B cell (primary cell): Measurements from ENCODE around the gene DNAJC1. TPM values are rescaled to one million over a fixed set of nuclear protein-coding genes. Genes with fewer than 3 reads are reported as not detected.

Source experiments
- ATAC-seq: fragments of 200-7000 bp; cut with Tn5 transposase; one replicate; pipeline ENCODE4 v1.10.0; 2021; ENCODE audit warnings: low read depth, mild to moderate bottlenecking, moderate number of reproducible peaks, moderate library complexity
- CTCF ChIA-PET: fragments of 350-600 bp; sonication (Branson Sonifier 250); formaldehyde crosslinking; loops from one replicate; lab custom pipeline; 2021; ENCODE audit warnings: antibody characterized with exemption, inconsistent platforms; lab: Charles Lee
- POLR2A ChIA-PET: fragments of 350-600 bp; sonication (Branson Sonifier 250); formaldehyde crosslinking; loops from one replicate; lab custom pipeline; 2021; ENCODE audit warnings: antibody characterized with exemption; lab: Charles Lee
- DNase-seq: peaks from one replicate; pipeline ENCODE4 v3.0.0; 2013
- H2AFZ ChIP-seq: 2 replicates; pipeline ENCODE4 v1.6.1; 2012; ENCODE audit warnings: mild to moderate bottlenecking, low read depth, low read length; ENCODE audit not compliant: insufficient read depth, poor library complexity, severe bottlenecking
- H3K27ac ChIP-seq, 2 donors: 1 replicate in 1 of 2; 2 replicates in 1 of 2; pipeline ENCODE4 v1.5.1; 2012 to 2013; ENCODE audit warnings: low read length in 2 of 2, mild to moderate bottlenecking in 2 of 2, moderate library complexity in 1 of 2
- H3K27me3 ChIP-seq, 4 experiments: fragments of 200-600 bp in 1 of 4; sonication (generic) in 1 of 4; replicated peaks in 1 of 4; 1 replicate in 2 of 4; 2 replicates in 2 of 4; pipeline versions ENCODE4 v1.6.1 to v1.7.0; 2013 to 2016; ENCODE audit warnings: low read length in 3 of 4, mild to moderate bottlenecking in 2 of 4, mixed read lengths in 1 of 4, moderate library complexity in 1 of 4; ENCODE audit not compliant: insufficient read depth in 4 of 4, control insufficient read depth in 3 of 4; ENCODE audit errors: control extremely low read depth in 1 of 4
- H3K36me3 ChIP-seq, 2 experiments: replicated peaks in 1 of 2; 1 replicate in 1 of 2; 2 replicates in 1 of 2; pipeline versions ENCODE4 v1.6.1 to v1.7.1; 2013; ENCODE audit warnings: low read length in 1 of 2; ENCODE audit not compliant: insufficient read depth in 2 of 2, control insufficient read depth in 1 of 2; ENCODE audit errors: control extremely low read depth in 1 of 2, extremely low read depth in 1 of 2
- H3K4me1 ChIP-seq, 2 donors: fragments of 200-600 bp in 1 of 2; sonication (generic) in 1 of 2; 1 replicate in 1 of 2; 2 replicates in 1 of 2; pipeline versions ENCODE4 v1.5.1 to v1.6.1; 2013 to 2017; ENCODE audit warnings: low read length in 2 of 2; ENCODE audit not compliant: control insufficient read depth in 2 of 2, insufficient read depth in 2 of 2
- H3K4me2 ChIP-seq: replicated peaks from 2 replicates; pipeline ENCODE3; 2012; ENCODE audit warnings: mild to moderate bottlenecking, low read depth, low read length; ENCODE audit not compliant: poor library complexity, severe bottlenecking
- H3K4me3 ChIP-seq, 5 experiments: fragments of 200-600 bp in 1 of 5; sonication (generic) in 1 of 5; 1 replicate in 3 of 5; 2 replicates in 2 of 5; pipeline versions ENCODE4 v1.5.1 to v1.7.0; 2011 to 2016; ENCODE audit warnings: low read length in 4 of 5, mild to moderate bottlenecking in 4 of 5, low read depth in 2 of 5, control low read depth in 1 of 5, moderate library complexity in 1 of 5; ENCODE audit not compliant: insufficient read depth in 1 of 5; ENCODE audit errors: control extremely low read depth in 1 of 5, extremely low read depth in 1 of 5
- H3K79me2 ChIP-seq: fragments of 200-600 bp; sonication (generic); one replicate; pipeline ENCODE4 v1.6.0; 2016; ENCODE audit warnings: low read length; ENCODE audit not compliant: control insufficient read depth, insufficient read depth
- H3K9ac ChIP-seq: fragments of 200-600 bp; sonication (generic); 2 replicates; pipeline ENCODE4 v1.6.1; 2017; ENCODE audit warnings: mild to moderate bottlenecking, low read length, moderate library complexity
- H3K9me3 ChIP-seq, 3 donors: one replicate each; pipeline versions ENCODE4 v1.6.1 to v1.7.1; 2013; ENCODE audit warnings: low read length in 2 of 3; ENCODE audit not compliant: control insufficient read depth in 2 of 3, insufficient read depth in 1 of 3; ENCODE audit errors: control extremely low read depth in 1 of 3
- H4K20me1 ChIP-seq: 2 replicates; pipeline ENCODE4 v1.6.0; 2012; ENCODE audit warnings: mild to moderate bottlenecking, low read length; ENCODE audit not compliant: insufficient read depth, control insufficient read depth, poor library complexity, severe bottlenecking
- H3K27ac Mint-ChIP-seq: one replicate; pipeline ENCODE4 v1.8.0; 2021; ENCODE audit warnings: mixed read lengths
- H3K27me3 Mint-ChIP-seq: one replicate; pipeline ENCODE4 v1.8.0; 2021; ENCODE audit warnings: mixed read lengths
- H3K4me1 Mint-ChIP-seq: one replicate; pipeline ENCODE4 v1.8.0; 2021; ENCODE audit warnings: mixed read lengths
- H3K4me3 Mint-ChIP-seq: one replicate; pipeline ENCODE4 v1.8.0; 2021; ENCODE audit warnings: mixed read lengths
- H3K9me3 Mint-ChIP-seq: one replicate; pipeline ENCODE4 v1.8.0; 2022; ENCODE audit warnings: mixed read lengths; ENCODE audit not compliant: insufficient read depth
- EZH2 ChIP-seq: IDR thresholded peaks from 2 replicates; pipeline ENCODE4 v1.6.1; 2012; ENCODE audit warnings: borderline replicate concordance, low read depth, mild to moderate bottlenecking, moderate library complexity, low read length; ENCODE audit not compliant: insufficient read depth, poor library complexity, severe bottlenecking
- WGBS: methylation state at CpG from one replicate; pipeline ENCODE4 v1.1.5; 2013; ENCODE audit warnings: missing lambda C conversion rate; ENCODE audit not compliant: insufficient coverage; 5-methylcytosine and 5-hydroxymethylcytosine counted together
- intact Hi-C: fragments of 100-400 bp; cut with micrococcal nuclease; formaldehyde crosslinking; loops from one replicate; pipeline ENCODE4 v1.10.0; 2022
- polyA plus RNA-seq: library from polyadenylated mRNA; depleted of rRNA; stranded (reverse); fragments of >200 nt; gene quantifications from 2 replicates; pipeline ENCODE4 v1.2.3, GENCODE V29; 2012
- total RNA-seq, 2 donors: library from RNA; stranded (reverse); fragments of 120-200 nt in 1 of 2; gene quantifications; 1 replicate in 1 of 2; 2 replicates in 1 of 2; pipeline versions ENCODE4 v1.2.3 to v1.2.4, GENCODE V29; 2013 to 2022
- TF ChIP-seq, protein P1 (sequence below): fragments of 200-600 bp; IDR thresholded peaks from one replicate; pipeline ENCODE4 v1.8.0; 2022; ENCODE audit warnings: antibody characterized with exemption, mild to moderate bottlenecking

DNAJC1 gene
- total and polyA plus RNA-seq, 2 donors (not counting 1 experiment from before 2014, with no cell fraction given), result 9.4 to 15.4 TPM

DNA sequence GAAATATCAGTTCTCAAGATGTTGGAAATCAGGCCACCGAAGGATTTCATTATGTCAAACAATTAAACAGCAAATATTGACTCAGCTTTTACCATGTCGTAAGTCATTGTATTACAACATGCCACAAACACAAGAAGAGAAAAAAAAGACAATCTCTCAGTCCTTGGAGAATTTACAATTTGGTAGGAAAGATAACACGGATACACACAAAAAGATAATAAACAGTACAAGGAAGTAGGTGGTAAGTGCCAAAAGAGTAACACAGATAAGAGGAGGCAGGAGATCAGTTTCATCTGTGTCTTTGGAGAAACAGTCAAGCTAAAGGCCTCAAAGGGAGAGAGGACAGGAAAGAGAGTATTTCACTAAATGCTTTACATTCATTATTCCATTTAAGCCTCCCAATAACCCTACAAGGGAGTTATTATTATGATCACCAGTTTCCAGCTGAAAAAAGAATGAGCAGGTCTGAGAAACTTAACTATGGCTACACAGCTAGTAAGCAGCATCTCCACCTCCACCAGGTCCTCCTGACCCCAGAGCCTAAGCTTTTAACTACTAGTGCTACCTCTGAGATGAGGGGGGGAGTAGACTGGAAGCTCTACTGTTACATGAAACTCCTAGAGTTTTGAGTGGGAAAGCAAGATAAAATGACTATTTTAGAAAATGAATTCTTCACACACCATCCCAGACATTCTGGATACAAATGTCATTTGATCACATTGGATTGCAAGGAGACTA is 13.9 kb upstream of the DNAJC1 start:
- CTCF ChIA-PET, result interaction anchor here (0.6 to 10.8 kb wide), 3 partner anchors 20 to 972 kb away, joined by 3 to 103 read pairs (median 3); no protein-coding TSS in a partner anchor
- Mint-ChIP-seq H3K4me1 (peaks cover 7% of the 10 kb centered on the region), H3K27me3 (peaks cover 3% of the 10 kb centered on the region), H3K27ac (no peak overlapping the region), H3K4me3 (no peak overlapping the region), H3K9me3 (no peaks in the 10 kb centered on the region)
- ATAC-seq (no peak), DNase-seq (no peak)
- POLR2A ChIA-PET, result no interaction called here
- H3K4me1 ChIP-seq, result peaks cover 0 to 3% of the 10 kb centered on the region in 2 donors
- no peak overlapping the region for H3K4me2 ChIP-seq
- H4K20me1 ChIP-seq, result no peaks in the 10 kb centered on the region
- H2AFZ ChIP-seq, result no peak overlapping the region
- H3K9ac ChIP-seq, result no peak overlapping the region
- H3K4me3 ChIP-seq, result no peak overlapping the region
- WGBS, result no CpG with 5 or more reads among the region's 3 CpGs
- H3K27me3 ChIP-seq, result no peaks in the 10 kb centered on the region
- TF ChIP-seq, protein P1, sequence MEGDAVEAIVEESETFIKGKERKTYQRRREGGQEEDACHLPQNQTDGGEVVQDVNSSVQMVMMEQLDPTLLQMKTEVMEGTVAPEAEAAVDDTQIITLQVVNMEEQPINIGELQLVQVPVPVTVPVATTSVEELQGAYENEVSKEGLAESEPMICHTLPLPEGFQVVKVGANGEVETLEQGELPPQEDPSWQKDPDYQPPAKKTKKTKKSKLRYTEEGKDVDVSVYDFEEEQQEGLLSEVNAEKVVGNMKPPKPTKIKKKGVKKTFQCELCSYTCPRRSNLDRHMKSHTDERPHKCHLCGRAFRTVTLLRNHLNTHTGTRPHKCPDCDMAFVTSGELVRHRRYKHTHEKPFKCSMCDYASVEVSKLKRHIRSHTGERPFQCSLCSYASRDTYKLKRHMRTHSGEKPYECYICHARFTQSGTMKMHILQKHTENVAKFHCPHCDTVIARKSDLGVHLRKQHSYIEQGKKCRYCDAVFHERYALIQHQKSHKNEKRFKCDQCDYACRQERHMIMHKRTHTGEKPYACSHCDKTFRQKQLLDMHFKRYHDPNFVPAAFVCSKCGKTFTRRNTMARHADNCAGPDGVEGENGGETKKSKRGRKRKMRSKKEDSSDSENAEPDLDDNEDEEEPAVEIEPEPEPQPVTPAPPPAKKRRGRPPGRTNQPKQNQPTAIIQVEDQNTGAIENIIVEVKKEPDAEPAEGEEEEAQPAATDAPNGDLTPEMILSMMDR, result no peak
- no peak for TF ChIP-seq EZH2
- H3K27ac ChIP-seq, result no peak overlapping the region
- intact Hi-C loops, result no loop called here
- H3K9me3 ChIP-seq, result no peaks in the 10 kb centered on the region
- H3K36me3 ChIP-seq, result no peaks in the 10 kb centered on the region
- H3K79me2 ChIP-seq, result no peaks in the 10 kb centered on the region

DNA sequence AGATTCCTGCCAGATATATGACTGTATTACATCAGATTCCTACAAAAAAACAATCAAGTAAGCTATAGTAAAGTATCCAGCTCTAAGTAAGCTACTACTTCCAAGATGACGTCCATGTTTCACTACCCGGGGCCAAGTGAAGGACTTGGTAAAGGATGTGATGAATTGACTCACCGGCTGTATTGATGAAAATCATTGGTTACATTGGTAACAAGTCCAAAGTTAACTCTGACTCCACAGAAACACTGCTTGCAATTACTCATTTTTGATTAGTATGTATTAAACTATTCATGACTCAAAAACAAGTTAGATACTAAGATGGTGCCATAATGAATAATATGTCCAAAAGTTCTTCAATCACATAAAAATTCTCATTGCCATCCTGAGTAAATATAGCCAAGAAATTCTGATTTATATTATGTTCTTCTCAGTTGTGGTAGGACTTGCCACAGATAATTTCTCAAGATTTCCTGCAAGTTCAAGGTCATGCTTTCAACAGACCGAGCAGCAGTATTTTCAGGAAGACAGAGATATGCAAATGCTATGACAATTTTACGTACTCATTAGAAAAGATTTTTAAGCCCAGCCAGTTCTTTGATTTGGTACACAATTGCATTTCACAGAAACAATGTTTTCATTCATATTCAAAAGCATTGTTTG is 12.6 kb upstream of the DNAJC1 start:
- H2AFZ ChIP-seq, result no peak overlapping the region
- no peaks in the 10 kb centered on the region for H3K9me3 ChIP-seq
- peaks cover 0 to 1% of the 10 kb centered on the region in 2 donors for H3K4me1 ChIP-seq
- H4K20me1 ChIP-seq, result no peaks in the 10 kb centered on the region
- no peaks in the 10 kb centered on the region for H3K79me2 ChIP-seq
- no peak overlapping the region for H3K4me3 Mint-ChIP-seq
- H3K4me1 Mint-ChIP-seq, result peaks cover 1% of the 10 kb centered on the region
- intact Hi-C loops, result no loop called here
- H3K4me2 ChIP-seq, result no peak overlapping the region
- WGBS, result no CpG with 5 or more reads among the region's 5 CpGs
- H3K27me3 Mint-ChIP-seq, result peaks cover 3% of the 10 kb centered on the region
- H3K9me3 Mint-ChIP-seq, result no peaks in the 10 kb centered on the region
- DNase-seq, result no peak
- no peak for TF ChIP-seq EZH2
- TF ChIP-seq, protein P1, result no peak
- H3K9ac ChIP-seq, result no peak overlapping the region
- ATAC-seq, result no peak
- H3K36me3 ChIP-seq, result no peaks in the 10 kb centered on the region
- no peak overlapping the region for H3K27ac ChIP-seq
- CTCF ChIA-PET, result interaction anchor here (1.1 to 10.8 kb wide), 2 partner anchors 34 to 973 kb away, joined by 4 to 103 read pairs; no protein-coding TSS in a partner anchor
- POLR2A ChIA-PET, result interaction anchor here (0.5 to 1.0 kb wide), 2 partner anchors 12 to 324 kb away, joined by 3 to 5 read pairs; no protein-coding TSS in a partner anchor
- no peak overlapping the region for H3K27ac Mint-ChIP-seq
- H3K27me3 ChIP-seq, result no peaks in the 10 kb centered on the region
- no peak overlapping the region for H3K4me3 ChIP-seq
